Astrocyte (in vitro differentiated cells and primary cell): ENCODE results near the gene COQ5. TPM values are rescaled to one million over a fixed set of nuclear protein-coding genes. Genes with fewer than 3 reads are reported as not detected.

Experiments
- DNase-seq: peaks from one replicate; pipeline ENCODE4 v3.0.0-alpha.2; 2010; ENCODE audit warnings: low read depth
- FAIRE-seq: peaks from 2 replicates; lab custom pipeline; 2011; peaks lifted over from hg19 to GRCh38; lab: Jason Lieb, UNC
- H2AFZ ChIP-seq: 2 replicates; pipeline ENCODE4 v1.6.0; 2012; ENCODE audit warnings: low read depth, low read length, inconsistent platforms
- H3K27ac ChIP-seq: 2 replicates; pipeline ENCODE4 v1.5.1; 2011; ENCODE audit warnings: low read depth, low read length, inconsistent platforms
- H3K27me3 ChIP-seq: 2 replicates; pipeline ENCODE4 v1.6.0; 2011; ENCODE audit warnings: low read length, inconsistent platforms; ENCODE audit not compliant: insufficient read depth
- H3K36me3 ChIP-seq: 2 replicates; pipeline ENCODE4 v1.5.1; 2011; ENCODE audit warnings: low read length, inconsistent platforms; ENCODE audit not compliant: insufficient read depth
- H3K4me1 ChIP-seq: 2 replicates; pipeline ENCODE4 v1.5.1; 2011; ENCODE audit warnings: low read length, inconsistent platforms; ENCODE audit not compliant: insufficient read depth
- H3K4me2 ChIP-seq: 2 replicates; pipeline ENCODE4 v1.6.0; 2012; ENCODE audit warnings: low read length, inconsistent platforms
- H3K4me3 ChIP-seq: 2 replicates; pipeline ENCODE4 v1.5.1; 2011; ENCODE audit warnings: low read depth, mild to moderate bottlenecking, low read length, inconsistent platforms; ENCODE audit not compliant: insufficient read depth
- H3K79me2 ChIP-seq: 2 replicates; pipeline ENCODE4 v1.6.0; 2012; ENCODE audit warnings: mild to moderate bottlenecking, low read length, inconsistent platforms; ENCODE audit not compliant: insufficient read depth
- H3K9ac ChIP-seq: 2 replicates; pipeline ENCODE4 v1.6.0; 2012; ENCODE audit warnings: mild to moderate bottlenecking, low read length, inconsistent platforms
- H3K9me3 ChIP-seq: 2 replicates; pipeline ENCODE4 v1.5.1; 2012; ENCODE audit warnings: low read depth, mild to moderate bottlenecking, low read length, inconsistent platforms; ENCODE audit not compliant: insufficient read depth
- H4K20me1 ChIP-seq: 2 replicates; pipeline ENCODE4 v1.6.0; 2012; ENCODE audit warnings: low read length, inconsistent platforms; ENCODE audit not compliant: insufficient read depth
- H3K27ac Mint-ChIP-seq: one replicate; pipeline ENCODE4 v1.8.0; 2021; ENCODE audit warnings: mild to moderate bottlenecking, mixed read lengths; ENCODE audit not compliant: unreplicated experiment
- H3K27me3 Mint-ChIP-seq: one replicate; pipeline ENCODE4 v1.8.0; 2021; ENCODE audit warnings: low read depth, mixed read lengths; ENCODE audit not compliant: unreplicated experiment
- H3K36me3 Mint-ChIP-seq: one replicate; pipeline ENCODE4 v1.8.0; 2021; ENCODE audit warnings: low read depth, mixed read lengths; ENCODE audit not compliant: unreplicated experiment
- H3K4me1 Mint-ChIP-seq: one replicate; pipeline ENCODE4 v1.8.0; 2021; ENCODE audit warnings: low read depth, mixed read lengths; ENCODE audit not compliant: unreplicated experiment
- H3K4me3 Mint-ChIP-seq: one replicate; pipeline ENCODE4 v1.8.0; 2021; ENCODE audit warnings: mild to moderate bottlenecking, moderate library complexity, mixed read lengths; ENCODE audit not compliant: unreplicated experiment
- H3K9me3 Mint-ChIP-seq: one replicate; pipeline ENCODE4 v1.8.0; 2021; ENCODE audit warnings: mild to moderate bottlenecking, mixed read lengths; ENCODE audit not compliant: unreplicated experiment
- EZH2 ChIP-seq: IDR thresholded peaks from 2 replicates; pipeline ENCODE4 v1.6.1; 2012; ENCODE audit warnings: mild to moderate bottlenecking, low read length, inconsistent platforms; ENCODE audit not compliant: insufficient read depth
- total RNA-seq: library from RNA; stranded (reverse); gene quantifications from 2 replicates; pipeline ENCODE4 v1.2.1, GENCODE V29; 2021
- TF ChIP-seq, protein P1 (sequence below): IDR thresholded peaks from 2 replicates; pipeline ENCODE4 v1.5.1; 2011; ENCODE audit warnings: low read depth, mild to moderate bottlenecking, inconsistent platforms, low read length, moderate library complexity; ENCODE audit not compliant: insufficient read depth

Gene COQ5
- total RNA-seq, 1 donor from 2014 or later: 23.4 TPM

DNA sequence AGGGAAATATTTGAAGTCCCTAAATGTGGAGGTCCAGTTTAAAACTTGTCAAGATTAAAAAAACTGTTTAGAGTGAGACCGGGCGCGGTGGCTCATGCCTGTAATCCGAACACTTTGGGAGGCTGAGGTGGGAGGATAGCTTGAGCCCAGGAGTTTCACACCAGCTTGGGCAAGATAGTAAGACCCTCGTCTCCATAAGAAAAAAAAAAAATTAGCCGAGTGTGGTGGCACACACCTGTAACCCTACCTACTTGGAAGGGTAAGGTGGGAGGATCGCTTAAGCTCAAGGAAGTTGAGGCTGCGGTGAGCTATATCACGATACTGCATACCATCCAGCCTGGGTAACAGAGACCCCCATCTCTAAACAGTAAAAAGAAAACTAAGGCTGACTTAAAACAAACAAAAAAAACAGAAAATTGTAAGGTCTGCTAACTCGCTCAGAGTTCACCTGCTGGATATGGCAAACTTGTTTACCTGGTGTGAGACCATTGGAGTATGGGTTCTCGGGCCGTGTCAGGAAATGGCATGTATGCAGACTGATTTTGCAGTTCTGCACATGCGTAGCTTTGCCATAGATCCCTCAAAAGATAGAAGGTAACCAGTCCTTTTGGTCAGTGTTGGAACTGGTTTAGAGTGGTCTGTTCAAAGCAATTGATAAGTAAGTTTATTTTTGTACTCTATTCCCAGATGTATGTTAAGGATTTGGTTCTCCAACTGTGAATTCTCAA, 7.3 kb upstream of the COQ5 start:
- Histone ChIP-seq H2AFZ (no peak overlapping the region), H4K20me1 (peaks cover 65% of the 10 kb centered on the region), H3K27me3 (no peaks in the 10 kb centered on the region), H3K9me3 (no peaks in the 10 kb centered on the region), H3K36me3 (peaks cover 2% of the 10 kb centered on the region), H3K27ac (no peak overlapping the region), H3K79me2 (peaks cover 69% of the 10 kb centered on the region), H3K4me1 (peaks cover 35% of the 10 kb centered on the region), H3K4me2 (peak overlapping the region; percentile 84), H3K9ac (peak overlapping the region; percentile 29), H3K4me3 (peak overlapping the region; percentile 69)
- TF ChIP-seq, protein P1, sequence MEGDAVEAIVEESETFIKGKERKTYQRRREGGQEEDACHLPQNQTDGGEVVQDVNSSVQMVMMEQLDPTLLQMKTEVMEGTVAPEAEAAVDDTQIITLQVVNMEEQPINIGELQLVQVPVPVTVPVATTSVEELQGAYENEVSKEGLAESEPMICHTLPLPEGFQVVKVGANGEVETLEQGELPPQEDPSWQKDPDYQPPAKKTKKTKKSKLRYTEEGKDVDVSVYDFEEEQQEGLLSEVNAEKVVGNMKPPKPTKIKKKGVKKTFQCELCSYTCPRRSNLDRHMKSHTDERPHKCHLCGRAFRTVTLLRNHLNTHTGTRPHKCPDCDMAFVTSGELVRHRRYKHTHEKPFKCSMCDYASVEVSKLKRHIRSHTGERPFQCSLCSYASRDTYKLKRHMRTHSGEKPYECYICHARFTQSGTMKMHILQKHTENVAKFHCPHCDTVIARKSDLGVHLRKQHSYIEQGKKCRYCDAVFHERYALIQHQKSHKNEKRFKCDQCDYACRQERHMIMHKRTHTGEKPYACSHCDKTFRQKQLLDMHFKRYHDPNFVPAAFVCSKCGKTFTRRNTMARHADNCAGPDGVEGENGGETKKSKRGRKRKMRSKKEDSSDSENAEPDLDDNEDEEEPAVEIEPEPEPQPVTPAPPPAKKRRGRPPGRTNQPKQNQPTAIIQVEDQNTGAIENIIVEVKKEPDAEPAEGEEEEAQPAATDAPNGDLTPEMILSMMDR: no peak
- TF ChIP-seq EZH2: no peak
- Mint-ChIP-seq H3K36me3 (peaks cover 5% of the 10 kb centered on the region), H3K4me3 (peak overlapping the region; percentile 89), H3K27me3 (no peaks in the 10 kb centered on the region), H3K27ac (no peak overlapping the region), H3K9me3 (no peaks in the 10 kb centered on the region), H3K4me1 (peaks cover 33% of the 10 kb centered on the region)
- DNase-seq: no peak
- FAIRE-seq: no peak

DNA sequence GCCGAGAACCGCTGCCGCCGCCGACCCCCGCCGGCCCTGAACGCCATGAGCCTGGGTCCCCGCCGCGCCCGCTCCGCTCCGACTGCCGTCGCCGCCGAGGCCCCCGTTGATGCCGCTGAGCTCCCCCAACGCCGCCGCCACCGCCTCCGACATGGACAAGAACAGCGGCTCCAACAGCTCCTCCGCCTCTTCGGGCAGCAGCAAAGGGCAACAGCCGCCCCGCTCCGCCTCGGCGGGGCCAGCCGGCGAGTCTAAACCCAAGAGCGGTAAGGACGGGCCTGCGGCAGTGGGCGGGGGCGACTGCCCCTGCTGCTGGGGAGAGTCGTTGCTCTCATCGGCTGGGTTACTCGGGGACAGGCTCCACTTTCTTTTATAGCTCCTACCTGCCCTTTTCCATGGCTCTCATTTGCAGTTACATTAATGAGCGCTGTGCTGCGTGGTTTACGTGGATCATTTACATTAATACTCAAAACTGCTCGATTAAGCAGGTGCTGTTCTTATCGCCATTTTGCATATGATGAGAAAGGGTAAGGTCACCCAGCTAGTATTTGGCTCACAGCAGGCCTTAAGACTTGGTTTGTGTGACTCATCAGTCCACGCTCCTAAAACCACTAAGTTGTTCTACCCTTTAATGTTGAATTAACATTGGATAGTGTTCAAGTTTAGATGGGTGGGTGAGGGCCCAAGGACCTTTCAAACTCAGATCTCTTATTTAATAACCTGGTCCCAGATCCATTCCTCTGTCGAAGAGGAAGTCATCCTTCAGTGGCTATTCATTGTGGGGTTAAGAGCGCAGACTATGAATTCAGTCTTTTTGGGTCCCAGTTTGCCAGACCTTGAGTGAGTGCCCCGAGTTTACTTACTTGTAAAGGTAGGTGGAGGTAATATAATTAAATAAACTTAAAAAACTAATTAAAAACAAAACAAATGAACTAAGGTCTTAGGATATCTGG, 6.0 kb upstream of the COQ5 start:
- FAIRE-seq (no peak), DNase-seq (peak; percentile 88)
- no peaks in the 10 kb centered on the region for H3K9me3 Mint-ChIP-seq
- H2AFZ ChIP-seq: peak overlapping the region; percentile 78
- H3K4me2 ChIP-seq: peak overlapping the region; percentile 84
- peaks cover 58% of the 10 kb centered on the region for H3K79me2 ChIP-seq
- H3K36me3 Mint-ChIP-seq: peaks cover 3% of the 10 kb centered on the region
- peaks cover 53% of the 10 kb centered on the region for H4K20me1 ChIP-seq
- peaks cover 2% of the 10 kb centered on the region for H3K36me3 ChIP-seq
- peak overlapping the region; percentile 55 for H3K27ac Mint-ChIP-seq
- H3K27me3 ChIP-seq: no peaks in the 10 kb centered on the region
- H3K4me1 ChIP-seq: peaks cover 35% of the 10 kb centered on the region
- no peaks in the 10 kb centered on the region for H3K9me3 ChIP-seq
- H3K4me3 ChIP-seq: peak overlapping the region; percentile 69
- TF ChIP-seq EZH2: no peak
- TF ChIP-seq, protein P1: no peak
- H3K4me3 Mint-ChIP-seq: peak overlapping the region; percentile 89
- no peaks in the 10 kb centered on the region for H3K27me3 Mint-ChIP-seq
- peak overlapping the region; percentile 92 for H3K9ac ChIP-seq
- peaks cover 33% of the 10 kb centered on the region for H3K4me1 Mint-ChIP-seq
- peak overlapping the region; percentile 80 for H3K27ac ChIP-seq
